ENCODE measurements around the gene GAREM1. TPM values are rescaled to one million over a fixed set of nuclear protein-coding genes. Genes with fewer than 3 reads are reported as not detected.

The GAREM1 gene
- total RNA-seq, 1 experiment from 2014 or later: 5.1 TPM

GRCh38 chr18:32469691-32470459, 807 bp downstream of the GAREM1 start:
- Histone ChIP-seq H3K4me1 (no peaks in the 10 kb centered on the region), H3K36me3 (no peaks in the 10 kb centered on the region)
- peak; percentile 12 to 40 for DNase-seq

GRCh38 chr18:32469190-32469651, 1.5 kb downstream of the GAREM1 start:
- no peaks in the 10 kb centered on the region for H3K9me3 ChIP-seq (replicated peaks)
- no peaks in the 10 kb centered on the region for H3K4me1 ChIP-seq
- H3K27me3 ChIP-seq: no peaks in the 10 kb centered on the region
- peak; percentile 9 to 46 for DNase-seq
- H3K4me3 ChIP-seq: peak overlapping the region; percentile 83
- no peaks in the 10 kb centered on the region for H3K36me3 ChIP-seq
- H3K27ac ChIP-seq: no peak overlapping the region; the same call in 1 of the 2 replicates

More at GRCh38 chr18:32469691-32470459, 807 bp downstream of the GAREM1 start:
- Histone ChIP-seq H3K27me3 (no peaks in the 10 kb centered on the region), H3K4me3 (peak overlapping the region; percentile 83), H3K9me3 (replicated peaks) (no peaks in the 10 kb centered on the region), H3K27ac (peak overlapping the region; percentile 56)

GRCh38 chr18:32468147-32468845, 2.4 kb downstream of the GAREM1 start:
- no peaks in the 10 kb centered on the region for H3K4me1 ChIP-seq
- DNase-seq: no peak
- H3K27me3 ChIP-seq: no peaks in the 10 kb centered on the region
- no peaks in the 10 kb centered on the region for H3K36me3 ChIP-seq
- 0 out of 2 replicates have a peak overlapping the region, but pooled peaks have one; percentile 12 for H3K4me3 ChIP-seq
- no peak overlapping the region for H3K27ac ChIP-seq
- H3K9me3 ChIP-seq (replicated peaks): no peaks in the 10 kb centered on the region

- Histone ChIP-seq H3K9me3 (replicated peaks) (no peaks in the 10 kb centered on the region), H3K36me3 (no peaks in the 10 kb centered on the region), H3K27ac (no peak overlapping the region), H3K27me3 (no peaks in the 10 kb centered on the region), H3K4me3 (no peak overlapping the region), H3K4me1 (no peaks in the 10 kb centered on the region)
- DNase-seq: no peak
Measured at GRCh38 chr18:32461709-32462272, 8.9 kb downstream of the GAREM1 start.

- Histone ChIP-seq H3K27me3 (no peaks in the 10 kb centered on the region), H3K9me3 (replicated peaks) (no peaks in the 10 kb centered on the region), H3K36me3 (no peaks in the 10 kb centered on the region), H3K27ac (no peak overlapping the region), H3K4me1 (no peaks in the 10 kb centered on the region), H3K4me3 (no peak overlapping the region)
- DNase-seq: no peak
Measured at GRCh38 chr18:32460171-32460731, 10.4 kb downstream of the GAREM1 start.

- Histone ChIP-seq H3K27me3 (no peaks in the 10 kb centered on the region), H3K4me3 (no peak overlapping the region), H3K4me1 (no peaks in the 10 kb centered on the region), H3K9me3 (replicated peaks) (no peaks in the 10 kb centered on the region), H3K36me3 (no peaks in the 10 kb centered on the region), H3K27ac (no peak overlapping the region)
- DNase-seq: no peak
Measured at GRCh38 chr18:32459361-32460101, 11.2 kb downstream of the GAREM1 start.

- no peaks in the 10 kb centered on the region for H3K36me3 ChIP-seq
- H3K27ac ChIP-seq: no peak overlapping the region
- no peaks in the 10 kb centered on the region for H3K27me3 ChIP-seq
- no peak for DNase-seq
- H3K4me1 ChIP-seq: no peaks in the 10 kb centered on the region
- H3K9me3 ChIP-seq (replicated peaks): no peaks in the 10 kb centered on the region
- no peak overlapping the region for H3K4me3 ChIP-seq
Measured at GRCh38 chr18:32455361-32455760, 15.3 kb downstream of the GAREM1 start.

- Histone ChIP-seq H3K9me3 (replicated peaks) (no peaks in the 10 kb centered on the region), H3K27ac (no peak overlapping the region), H3K27me3 (no peaks in the 10 kb centered on the region), H3K4me1 (no peaks in the 10 kb centered on the region), H3K36me3 (no peaks in the 10 kb centered on the region), H3K4me3 (no peak overlapping the region)
- no peak for DNase-seq
Measured at GRCh38 chr18:32454593-32454992, 16.1 kb downstream of the GAREM1 start.

- H3K4me3 ChIP-seq: no peak overlapping the region
- no peaks in the 10 kb centered on the region for H3K9me3 ChIP-seq (replicated peaks)
- H3K27me3 ChIP-seq: no peaks in the 10 kb centered on the region
- no peaks in the 10 kb centered on the region for H3K4me1 ChIP-seq
- DNase-seq: no peak
- no peaks in the 10 kb centered on the region for H3K36me3 ChIP-seq
- H3K27ac ChIP-seq: no peak overlapping the region
Measured at GRCh38 chr18:32450874-32451273, 19.8 kb downstream of the GAREM1 start.

- no peak for DNase-seq
- H3K36me3 ChIP-seq: no peaks in the 10 kb centered on the region
- no peak overlapping the region for H3K27ac ChIP-seq
- no peaks in the 10 kb centered on the region for H3K27me3 ChIP-seq
- no peaks in the 10 kb centered on the region for H3K4me1 ChIP-seq
- no peak overlapping the region for H3K4me3 ChIP-seq
- no peaks in the 10 kb centered on the region for H3K9me3 ChIP-seq (replicated peaks)
Measured at GRCh38 chr18:32450026-32450691, 20.5 kb downstream of the GAREM1 start.

- H3K4me3 ChIP-seq: no peak overlapping the region
- H3K9me3 ChIP-seq (replicated peaks): no peaks in the 10 kb centered on the region
- no peak for DNase-seq
- no peaks in the 10 kb centered on the region for H3K4me1 ChIP-seq
- H3K27me3 ChIP-seq: no peaks in the 10 kb centered on the region
- H3K27ac ChIP-seq: no peak overlapping the region
- H3K36me3 ChIP-seq: no peaks in the 10 kb centered on the region
Measured at GRCh38 chr18:32446780-32447179, 23.9 kb downstream of the GAREM1 start.

- no peak for DNase-seq
- H3K27me3 ChIP-seq: no peaks in the 10 kb centered on the region
Measured at GRCh38 chr18:32445846-32446245, 24.8 kb downstream of the GAREM1 start.

GRCh38 chr18:32443706-32444215, 26.9 kb downstream of the GAREM1 start:
- Histone ChIP-seq H3K9me3 (replicated peaks) (no peaks in the 10 kb centered on the region), H3K36me3 (no peaks in the 10 kb centered on the region), H3K27ac (no peak overlapping the region), H3K27me3 (no peaks in the 10 kb centered on the region), H3K4me3 (no peak overlapping the region), H3K4me1 (no peaks in the 10 kb centered on the region)
- no peak for DNase-seq

More at GRCh38 chr18:32445846-32446245, 24.8 kb downstream of the GAREM1 start:
- H3K4me3 ChIP-seq: no peak overlapping the region
- H3K27ac ChIP-seq: no peak overlapping the region
- no peaks in the 10 kb centered on the region for H3K4me1 ChIP-seq
- no peaks in the 10 kb centered on the region for H3K9me3 ChIP-seq (replicated peaks)
- H3K36me3 ChIP-seq: no peaks in the 10 kb centered on the region
